NCI-H69 (cell line): ENCODE results near the gene TSGA10IP.
A peak's percentile ranks its signal among the peaks of the same experiment; 100 is the strongest.

Experiments used
- DNase-seq: peaks from one replicate; lab custom pipeline; 2025; lab: John Stamatoyannopoulos, UW

Gene TSGA10IP

DNA sequence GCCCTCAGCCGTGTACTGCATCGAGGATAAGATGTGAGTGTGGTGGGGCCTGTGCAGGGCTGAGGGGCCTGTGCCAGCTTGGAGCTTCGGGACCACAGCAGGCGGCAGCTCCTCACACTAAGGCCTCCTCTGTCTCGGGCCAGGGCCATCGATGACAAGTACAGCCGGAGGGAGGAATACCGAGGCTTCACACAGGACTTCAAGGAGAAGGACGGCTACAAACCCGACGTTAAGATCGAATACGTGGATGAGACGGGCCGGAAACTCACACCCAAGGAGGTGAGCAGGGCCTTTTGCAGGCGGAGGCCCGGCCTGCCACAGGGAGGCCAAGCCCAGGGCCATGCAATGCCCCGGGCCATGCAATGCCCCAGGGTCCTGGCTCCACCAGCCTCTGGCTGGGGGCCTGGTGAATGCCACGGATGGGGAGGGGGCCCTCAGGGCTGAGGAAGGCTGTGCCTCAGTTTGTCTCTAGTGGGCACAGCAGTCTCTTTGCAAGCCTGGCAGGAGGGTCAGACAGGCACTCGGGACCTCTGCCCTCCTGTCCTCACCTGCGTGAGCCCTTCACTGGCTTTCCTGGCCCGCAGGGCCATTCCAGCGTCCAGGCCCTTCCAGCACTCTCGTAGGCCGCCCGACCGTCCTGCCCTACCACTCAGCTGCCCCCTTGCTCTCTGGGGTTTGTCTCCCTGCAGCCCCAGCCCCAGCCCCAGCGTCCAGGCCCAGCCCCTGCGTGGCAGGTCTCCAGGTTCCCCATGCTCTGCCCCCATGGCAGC is 32.5 kb downstream of the TSGA10IP start:
- no peak for DNase-seq

- DNase-seq, result no peak
Observed at GRCh38 chr11:65978391-65979238, 33.3 kb downstream of the TSGA10IP start.

GRCh38 chr11:65979261-65979759 is 34.0 kb downstream of the TSGA10IP start:
- no peak for DNase-seq

- no peak for DNase-seq
Observed at GRCh38 chr11:65981101-65981740, 35.9 kb downstream of the TSGA10IP start.

DNA sequence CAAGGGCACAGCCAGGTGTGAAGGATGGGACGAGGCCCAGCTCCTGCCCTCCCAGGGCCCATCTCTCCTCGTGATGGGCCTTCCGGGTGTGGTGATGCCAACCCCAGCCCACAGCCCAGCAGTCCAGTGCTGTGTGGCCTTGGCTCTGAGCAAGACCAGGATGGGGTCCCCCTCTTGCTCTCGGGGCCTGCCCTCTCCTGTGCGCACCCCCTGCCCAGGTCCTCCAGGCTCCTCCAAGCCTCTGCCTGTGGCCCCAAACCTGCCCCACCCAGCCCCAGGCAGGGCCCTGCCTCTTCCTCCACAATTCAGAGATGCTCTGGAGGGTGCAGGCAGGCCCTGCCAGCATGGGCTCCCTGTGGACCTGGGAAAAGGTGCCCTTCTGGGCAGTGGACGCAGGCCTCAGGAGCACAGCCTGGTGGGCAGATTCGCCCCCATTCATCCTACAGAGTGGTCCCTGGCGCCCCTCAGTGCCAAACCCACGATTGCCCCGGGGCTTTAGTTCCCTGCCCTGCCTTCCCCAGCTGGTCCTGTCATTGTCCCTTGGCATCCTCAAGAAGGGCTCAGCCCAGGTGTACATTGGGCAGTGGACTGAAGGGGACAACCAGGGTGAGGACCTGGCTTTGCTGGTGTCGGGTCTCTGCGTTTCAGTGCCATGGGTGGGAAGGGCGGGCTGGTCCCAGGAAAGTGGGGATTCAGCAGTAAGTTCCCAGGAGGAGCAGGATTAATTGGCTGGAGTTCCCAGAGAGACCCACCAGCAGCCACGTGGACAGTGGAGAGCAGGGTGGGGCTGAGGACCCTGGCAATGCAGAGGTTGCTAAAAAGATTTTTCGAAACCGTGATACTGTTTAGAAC is 36.9 kb downstream of the TSGA10IP start:
- no peak for DNase-seq

DNA sequence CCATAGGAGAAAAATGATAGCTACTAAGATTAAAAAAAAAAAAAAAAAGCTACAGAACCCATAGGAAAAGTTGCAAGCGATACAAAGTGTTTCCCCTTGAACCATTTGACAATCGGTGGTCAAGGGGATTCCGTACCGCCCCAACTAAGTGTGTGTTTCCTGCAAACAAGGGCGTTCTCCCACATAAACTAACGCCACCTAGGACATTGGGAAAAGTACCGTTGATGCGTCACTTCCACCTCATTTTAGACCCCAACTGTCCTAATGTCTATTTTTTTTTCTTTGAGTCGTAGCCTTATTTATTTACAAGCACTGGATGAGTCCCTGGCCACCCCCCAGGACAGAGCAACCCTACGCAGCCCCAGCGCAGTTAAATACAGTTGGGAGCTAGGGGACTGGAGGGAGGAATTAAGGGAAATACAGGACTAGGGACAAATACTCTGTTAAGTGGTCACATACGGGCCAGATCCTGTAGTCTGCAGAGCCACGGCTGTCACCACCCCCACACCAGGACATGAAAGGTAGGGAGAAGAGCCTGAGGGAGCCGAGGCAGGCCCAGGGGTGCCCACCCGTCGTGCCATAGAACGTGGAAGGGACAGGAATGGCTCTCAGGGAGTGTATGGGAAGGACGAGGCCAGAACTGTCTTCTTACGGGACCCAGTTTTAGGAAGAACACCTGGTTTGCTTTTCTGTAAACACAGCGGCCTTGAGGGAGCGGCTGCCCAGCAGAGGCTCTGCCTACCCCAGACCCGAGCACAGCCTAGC is 37.7 kb downstream of the TSGA10IP start:
- DNase-seq, result no peak

DNA sequence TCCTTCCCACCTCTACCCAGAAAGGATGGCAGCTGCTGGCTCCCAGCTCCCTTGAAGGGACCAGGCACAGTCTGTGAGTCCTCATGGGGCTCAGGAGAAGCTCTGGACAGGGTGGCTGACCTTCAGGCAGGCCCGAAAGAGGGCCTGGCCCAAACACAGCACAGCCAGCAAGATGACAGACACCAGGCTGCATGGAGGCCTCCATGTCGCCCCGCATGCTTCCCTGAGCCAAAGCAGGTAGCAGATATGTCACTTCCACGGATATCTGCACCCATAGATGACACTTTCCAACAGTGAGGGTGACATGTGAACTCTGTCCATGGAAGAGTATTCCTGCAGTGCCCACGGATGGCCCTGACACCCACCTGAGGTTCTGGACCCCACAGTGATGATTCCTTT is 38.3 kb downstream of the TSGA10IP start:
- no peak for DNase-seq

DNA sequence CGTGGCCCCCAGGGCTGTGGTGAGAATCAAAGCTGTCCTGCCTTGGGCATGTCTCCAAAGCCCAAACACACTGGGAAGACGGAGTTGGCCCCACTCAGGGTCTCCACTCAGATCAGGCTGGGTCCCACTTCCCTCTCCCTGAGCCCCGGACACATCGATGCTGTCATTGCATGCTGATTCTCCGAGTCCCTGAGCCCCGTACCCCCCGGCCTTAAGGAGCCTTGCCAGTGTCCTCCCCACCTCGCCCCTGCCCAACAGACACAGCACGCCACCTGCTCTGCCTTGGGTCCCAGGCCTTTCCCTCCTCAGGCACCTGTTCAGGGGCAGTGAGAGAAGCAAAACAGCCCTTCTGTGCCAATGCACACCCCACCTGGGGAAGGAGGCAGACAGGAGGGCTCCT is 42.1 kb downstream of the TSGA10IP start:
- DNase-seq, result no peak

GRCh38 chr11:65988791-65989592 is 43.7 kb downstream of the TSGA10IP start:
- peak; percentile 93 for DNase-seq

DNA sequence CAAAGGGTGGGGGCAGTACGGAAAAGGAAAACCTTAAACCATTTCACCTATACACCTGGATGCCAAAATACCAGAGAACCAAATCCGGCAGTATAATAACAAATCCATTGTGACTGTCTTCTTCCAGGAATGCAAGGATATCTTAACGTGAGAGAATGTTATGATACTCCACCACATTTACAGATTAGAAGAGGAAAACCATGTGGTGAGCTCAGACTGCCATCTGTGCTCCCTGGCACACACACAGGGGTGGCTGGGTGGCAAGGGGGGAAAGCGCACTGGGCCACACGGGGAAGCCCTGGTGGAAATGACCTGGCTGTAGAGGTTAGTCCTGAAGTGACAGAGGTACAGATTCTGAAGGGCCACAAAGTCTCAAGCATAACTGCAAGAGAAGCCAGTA is 46.8 kb downstream of the TSGA10IP start:
- DNase-seq, result no peak

GRCh38 chr11:65997286-65997685 is 52.0 kb downstream of the TSGA10IP start:
- no peak for DNase-seq

GRCh38 chr11:66001942-66002647 is 56.8 kb downstream of the TSGA10IP start, which contains the start of the genes BANF1 and EIF1AD:
BANF1 (plus strand) TSS chr11:66002503; CDS start chr11:66003251, 748 bp downstream.
EIF1AD (minus strand) TSS chr11:66002157; CDS start chr11:66000389, 1,768 bp downstream.
- peak; percentile 99 for DNase-seq

DNA sequence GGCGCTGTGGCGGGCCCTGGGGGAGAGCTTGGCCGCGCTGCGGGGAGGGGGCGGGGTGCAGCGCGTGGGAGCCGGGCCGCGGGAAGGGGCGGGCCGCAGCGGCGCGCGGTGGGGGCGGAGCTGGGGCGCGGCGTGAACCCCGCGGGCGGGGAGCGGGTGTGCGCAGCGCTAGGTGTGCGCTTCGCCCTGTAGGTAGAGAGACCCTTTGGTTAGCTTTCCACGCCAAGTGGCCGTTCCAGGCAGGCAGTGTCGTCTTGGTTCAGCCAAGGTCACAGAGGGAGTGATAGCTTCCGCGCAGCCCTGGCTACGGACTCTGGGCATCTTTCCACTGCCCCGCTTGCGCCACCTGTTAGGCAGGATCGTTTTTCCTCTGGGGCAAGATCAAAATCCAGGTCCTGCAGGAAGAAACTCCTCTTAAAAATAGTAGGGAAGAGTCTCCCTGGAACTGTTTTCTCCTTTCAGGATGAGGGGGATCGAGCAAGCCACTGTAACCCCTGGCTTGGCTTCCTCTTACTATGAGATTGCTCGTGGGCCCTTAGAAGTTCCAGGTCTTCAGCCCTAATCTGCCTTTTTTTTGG is 57.5 kb downstream of the TSGA10IP start:
- peak; percentile 86 for DNase-seq

DNA sequence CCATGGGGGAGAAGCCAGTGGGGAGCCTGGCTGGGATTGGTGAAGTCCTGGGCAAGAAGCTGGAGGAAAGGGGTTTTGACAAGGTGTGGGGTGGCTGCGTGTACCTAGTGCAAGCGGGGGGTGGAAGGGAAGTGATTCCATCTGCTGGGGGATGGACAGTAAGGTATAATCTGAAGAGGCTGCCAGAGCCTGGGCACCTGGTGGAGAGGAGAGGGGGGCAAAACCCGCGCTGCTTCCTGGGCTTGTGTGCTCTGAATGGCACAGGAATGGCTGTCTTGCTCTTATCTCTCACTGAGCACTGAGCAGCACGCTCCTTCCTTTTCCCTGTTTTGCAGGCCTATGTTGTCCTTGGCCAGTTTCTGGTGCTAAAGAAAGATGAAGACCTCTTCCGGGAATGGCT is 58.0 kb downstream of the TSGA10IP start:
- peak; percentile 15 for DNase-seq

DNA sequence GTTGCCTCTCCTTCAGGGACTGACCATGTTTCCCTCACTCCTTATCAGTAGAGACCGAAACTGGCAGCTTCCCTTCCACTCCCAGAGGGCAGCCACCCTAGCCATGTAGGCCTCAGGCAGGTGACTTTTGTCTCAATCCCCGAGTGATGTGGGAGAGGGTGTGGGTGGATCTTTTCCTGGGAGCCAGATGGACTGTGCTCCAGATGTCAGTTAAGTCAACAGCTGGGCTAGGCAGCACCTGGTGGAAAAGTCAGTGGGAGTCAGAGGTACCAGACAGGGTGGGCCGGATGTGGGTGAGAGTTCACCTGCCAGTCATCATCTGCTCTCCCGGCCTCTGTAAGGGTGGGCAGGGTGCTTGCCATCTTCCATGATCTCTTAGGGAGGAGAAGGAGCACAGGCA is 58.9 kb downstream of the TSGA10IP start:
- no peak for DNase-seq

DNA sequence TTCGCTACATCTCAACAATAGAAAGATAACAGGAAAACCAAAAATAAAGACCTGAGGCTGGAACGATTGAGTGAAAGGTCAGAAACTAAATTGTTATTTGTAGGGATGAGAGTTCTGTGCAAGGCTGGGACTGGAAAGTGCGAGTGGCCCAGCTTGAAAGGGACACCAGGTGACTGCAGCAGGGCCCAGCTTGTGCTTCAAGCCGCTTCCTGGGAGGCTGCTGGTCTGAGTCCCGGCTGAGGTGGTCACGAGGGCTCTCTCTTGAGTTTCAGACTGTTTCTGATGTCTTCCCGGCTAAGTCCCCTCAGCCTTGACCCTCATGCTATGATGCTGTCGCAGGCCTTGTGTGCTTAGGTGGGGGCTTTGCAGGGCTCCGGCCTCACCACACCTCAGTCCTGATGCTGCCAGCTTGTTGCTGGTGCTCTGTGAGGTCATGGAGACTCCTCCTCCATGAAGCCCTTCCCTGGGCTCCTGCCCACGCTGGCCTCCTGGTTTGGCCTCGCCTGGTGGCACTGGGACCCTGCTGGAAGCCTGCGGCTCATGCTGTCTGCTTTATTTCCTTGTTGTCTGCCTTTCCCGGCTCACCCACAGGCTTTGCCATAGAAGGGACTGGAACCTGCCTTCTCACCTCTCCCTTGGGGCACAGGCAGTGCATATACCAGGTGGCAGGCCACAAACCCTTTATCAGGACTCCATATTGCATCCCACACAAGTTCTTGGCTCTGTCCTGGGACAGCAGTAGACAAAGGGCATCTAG is 61.0 kb downstream of the TSGA10IP start:
- no peak for DNase-seq

DNA sequence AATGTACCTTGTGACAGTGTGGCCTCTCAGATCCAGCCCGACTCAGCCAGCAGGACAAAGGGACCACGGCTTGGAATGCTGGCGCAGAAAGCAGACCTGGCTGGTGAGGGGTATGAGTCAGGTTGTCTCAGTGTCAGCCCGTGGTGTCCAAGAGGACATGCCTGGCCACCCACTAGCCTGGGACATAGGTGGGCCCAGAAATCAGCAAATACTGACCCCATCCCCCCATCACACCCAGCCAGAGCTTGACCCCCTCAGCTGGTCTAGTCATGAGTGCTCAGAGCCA is 61.6 kb downstream of the TSGA10IP start:
- DNase-seq, result no peak

DNA sequence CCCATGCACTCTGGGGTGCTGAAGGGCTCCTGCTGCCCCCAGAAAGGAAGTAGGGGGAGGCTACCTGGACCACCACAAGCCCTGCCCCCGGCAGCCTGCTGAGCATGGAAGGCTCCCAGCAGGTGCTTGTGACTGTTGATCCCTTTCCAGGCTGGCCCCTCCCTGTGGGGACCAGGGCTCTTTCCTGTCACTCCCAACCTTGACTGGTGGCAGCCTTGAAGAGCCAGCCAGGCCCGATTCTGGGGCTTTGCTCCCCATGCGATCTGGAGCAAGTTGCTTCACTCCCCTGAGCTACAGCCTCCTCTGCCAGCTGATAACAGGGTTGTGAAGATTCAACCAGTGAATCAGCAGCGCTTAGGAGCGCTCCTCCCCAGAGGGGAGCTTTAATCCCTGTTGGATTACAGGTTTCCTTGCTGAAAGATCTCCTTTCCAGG is 61.9 kb downstream of the TSGA10IP start:
- no peak for DNase-seq
